NCI-H1694 (cell line): Measurements from ENCODE around the gene COL20A1.
"Not testable (repeated sequence)": the region's sequence is repeated elsewhere in the genome, so short reads cannot be mapped to it uniquely, and the experiment has no call there.

Experiments used
- DNase-seq: peaks from one replicate; lab custom pipeline; 2025; lab: John Stamatoyannopoulos, UW

COL20A1 gene

GRCh38 chr20:63378626-63379025 is 85.6 kb downstream of the COL20A1 start:
- no peak for DNase-seq

- no peak for DNase-seq
Measured at GRCh38 chr20:63379296-63379695, 86.3 kb downstream of the COL20A1 start.

GRCh38 chr20:63379872-63380271 is 86.9 kb downstream of the COL20A1 start:
- not testable (repeated sequence) for DNase-seq

GRCh38 chr20:63380346-63380870 is 87.4 kb downstream of the COL20A1 start:
- DNase-seq: no peak

- DNase-seq: no peak
Measured at GRCh38 chr20:63381781-63382431, 88.9 kb downstream of the COL20A1 start.

- DNase-seq: no peak
Measured at GRCh38 chr20:63382551-63383300, 89.7 kb downstream of the COL20A1 start.

- no peak for DNase-seq
Measured at GRCh38 chr20:63383556-63383955, 90.6 kb downstream of the COL20A1 start.

GRCh38 chr20:63384336-63384735 is 91.3 kb downstream of the COL20A1 start:
- DNase-seq: no peak
